Mesendoderm (in vitro differentiated cells): Measurements from ENCODE around the gene ERCC6.

Experiments
- DNase-seq: peaks from one replicate; pipeline ENCODE4 v3.0.0; 2013
- H2AK5ac ChIP-seq: 2 replicates; pipeline ENCODE4 v1.6.1; 2013; ENCODE audit warnings: low read length, inconsistent platforms
- H2BK120ac ChIP-seq: 2 replicates; pipeline ENCODE4 v1.6.1; 2013; ENCODE audit warnings: low read depth, mild to moderate bottlenecking, low read length, moderate library complexity, mixed read lengths
- H2BK15ac ChIP-seq: replicated peaks from 2 replicates; pipeline ENCODE4 v1.6.1; 2013; ENCODE audit warnings: low read depth, mild to moderate bottlenecking, moderate library complexity
- H2BK5ac ChIP-seq: 2 replicates; pipeline ENCODE4 v1.6.1; 2013; ENCODE audit warnings: low read length, inconsistent platforms
- H3K18ac ChIP-seq: 2 replicates; pipeline ENCODE4 v1.6.1; 2013; ENCODE audit warnings: mild to moderate bottlenecking, low read length, mixed read lengths
- H3K23ac ChIP-seq: one replicate; pipeline ENCODE4 v1.6.1; 2013; ENCODE audit warnings: low read length
- H3K27ac ChIP-seq: 2 replicates; pipeline ENCODE4 v1.5.1; 2013; ENCODE audit warnings: low read depth, mild to moderate bottlenecking, inconsistent platforms, low read length, moderate library complexity
- H3K27me3 ChIP-seq: 2 replicates; pipeline ENCODE4 v1.6.1; 2013; ENCODE audit warnings: low read length, control low read depth, mild to moderate bottlenecking, inconsistent platforms; ENCODE audit not compliant: insufficient read depth, poor library complexity
- H3K36me3 ChIP-seq: 2 replicates; pipeline ENCODE4 v1.6.1; 2013; ENCODE audit warnings: low read length, inconsistent platforms; ENCODE audit not compliant: control insufficient read depth, insufficient read depth
- H3K4ac ChIP-seq: one replicate; pipeline ENCODE4 v1.6.1; 2013; ENCODE audit warnings: low read depth, mild to moderate bottlenecking, low read length, moderate library complexity
- H3K4me1 ChIP-seq: 2 replicates; pipeline ENCODE4 v1.6.1; 2013; ENCODE audit warnings: low read depth, low read length, inconsistent platforms; ENCODE audit not compliant: control insufficient read depth
- H3K4me2 ChIP-seq: 2 replicates; pipeline ENCODE4 v1.6.1; 2013; ENCODE audit warnings: low read length
- H3K4me3 ChIP-seq: 2 replicates; pipeline ENCODE4 v1.5.1; 2013; ENCODE audit warnings: mild to moderate bottlenecking, low read length
- H3K56ac ChIP-seq: one replicate; pipeline ENCODE4 v1.6.1; 2013; ENCODE audit warnings: low read length
- H3K79me1 ChIP-seq: 2 replicates; pipeline ENCODE4 v1.6.1; 2013; ENCODE audit warnings: low read length, inconsistent platforms
- H3K79me2 ChIP-seq: 2 replicates; pipeline ENCODE4 v1.6.1; 2013; ENCODE audit warnings: mild to moderate bottlenecking, low read length; ENCODE audit not compliant: control insufficient read depth, insufficient read depth
- H3K9ac ChIP-seq: 2 replicates; pipeline ENCODE4 v1.6.1; 2013; ENCODE audit warnings: low read length, inconsistent platforms
- H4K5ac ChIP-seq: one replicate; pipeline ENCODE4 v1.6.1; 2013; ENCODE audit warnings: low read length
- H4K8ac ChIP-seq: one replicate; pipeline ENCODE4 v1.6.1; 2013; ENCODE audit warnings: low read depth, mild to moderate bottlenecking, control low read depth, low read length, moderate library complexity
- whole genome bisulfite sequencing: extraction: QIAGEN DNeasy Blood & Tissue Kit; methylation state at CpG from one replicate; pipeline ENCODE4 v1.1.7; 2013; ENCODE audit warnings: low lambda C conversion rate, missing lambda C conversion rate; ENCODE audit not compliant: insufficient coverage; ENCODE audit errors: extremely low coverage; 5-methylcytosine and 5-hydroxymethylcytosine counted together

Gene ERCC6

DNA sequence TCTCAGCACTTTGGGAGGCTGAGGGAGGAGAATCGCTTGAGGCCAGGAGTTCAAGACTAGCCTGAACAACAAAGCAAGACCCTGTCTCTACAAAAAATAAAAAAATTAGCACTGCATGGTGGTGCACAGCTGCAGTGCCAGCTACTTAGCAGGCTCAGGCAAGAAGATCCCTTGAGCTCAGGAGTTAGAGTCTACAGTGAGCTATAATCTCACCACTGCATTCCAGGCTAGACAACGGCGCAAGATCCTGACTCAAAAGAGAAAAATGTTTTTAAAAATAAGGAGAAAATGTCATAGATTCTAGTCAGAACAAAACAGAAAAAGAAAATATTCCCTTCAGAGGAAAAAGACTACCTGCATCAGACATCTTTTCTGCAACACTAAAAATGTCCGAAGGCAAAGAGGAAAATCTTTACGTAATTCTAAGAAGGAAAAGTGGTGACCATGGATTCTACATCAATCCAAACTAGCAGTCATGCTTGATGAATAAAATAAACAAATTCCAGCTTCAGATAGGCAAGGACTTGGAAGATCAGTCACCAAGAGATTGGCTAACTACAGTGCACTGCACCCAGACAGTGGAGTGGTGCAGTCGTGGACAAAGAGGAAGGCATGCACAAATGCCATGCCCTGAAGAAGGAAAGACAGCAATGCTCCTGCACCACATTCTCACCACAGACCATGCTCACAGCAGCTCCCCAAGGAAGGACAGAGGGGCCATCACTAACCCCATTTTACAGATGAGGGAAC is 54.3 kb downstream of the ERCC6 start:
- Histone ChIP-seq H3K18ac (no peak overlapping the region), H3K9ac (no peak overlapping the region), H3K4me1 (no peaks in the 10 kb centered on the region), H2BK5ac (no peak overlapping the region), H3K56ac (no peak overlapping the region), H4K5ac (no peak overlapping the region), H3K36me3 (no peaks in the 10 kb centered on the region), H3K27ac (no peak overlapping the region), H3K79me2 (no peaks in the 10 kb centered on the region), H2AK5ac (no peak overlapping the region), H3K4me3 (no peak overlapping the region), H3K23ac (no peak overlapping the region), H2BK15ac (no peak overlapping the region), H3K27me3 (no peaks in the 10 kb centered on the region), H3K4ac (no peak overlapping the region), H4K8ac (no peak overlapping the region), H3K4me2 (no peak overlapping the region), H2BK120ac (no peak overlapping the region), H3K79me1 (no peaks in the 10 kb centered on the region)
- no peak for DNase-seq
- no CpG with 5 or more reads among the region's 6 CpGs for WGBS

DNA sequence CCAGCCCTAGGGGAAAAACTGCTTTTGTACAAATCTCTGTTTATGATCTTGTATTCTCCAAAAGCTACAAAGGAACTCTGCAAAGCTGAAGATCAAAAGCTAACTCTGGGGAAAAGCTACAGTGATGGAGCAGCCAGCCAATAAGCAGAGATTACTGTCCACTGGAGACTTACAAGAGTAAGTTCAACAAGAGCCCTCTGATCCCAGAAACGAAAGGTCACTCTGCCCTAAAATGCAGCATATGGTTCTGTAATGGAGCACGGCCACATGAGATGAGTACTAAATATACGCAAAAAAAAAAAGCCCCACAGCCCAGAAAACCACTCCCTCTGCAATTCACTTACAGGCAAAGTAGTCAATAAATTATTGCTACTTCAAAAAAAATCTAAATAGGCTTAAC is 60.1 kb downstream of the ERCC6 start:
- no peaks in the 10 kb centered on the region for H3K4me1 ChIP-seq
- no peak overlapping the region for H3K27ac ChIP-seq
- no peak overlapping the region for H2BK120ac ChIP-seq
- no peak overlapping the region for H4K5ac ChIP-seq
- no peak overlapping the region for H3K4me2 ChIP-seq
- no peak for DNase-seq
- H3K4me3 ChIP-seq, result no peak overlapping the region
- H3K9ac ChIP-seq, result no peak overlapping the region
- H3K18ac ChIP-seq, result no peak overlapping the region
- H3K79me1 ChIP-seq, result no peaks in the 10 kb centered on the region
- no peak overlapping the region for H3K23ac ChIP-seq
- H2BK5ac ChIP-seq, result no peak overlapping the region
- no peak overlapping the region for H2BK15ac ChIP-seq
- no peaks in the 10 kb centered on the region for H3K36me3 ChIP-seq
- H3K4ac ChIP-seq, result no peak overlapping the region
- no peak overlapping the region for H4K8ac ChIP-seq
- no CpG with 5 or more reads among the region's 3 CpGs for WGBS
- no peak overlapping the region for H2AK5ac ChIP-seq
- no peaks in the 10 kb centered on the region for H3K79me2 ChIP-seq
- no peak overlapping the region for H3K56ac ChIP-seq
- no peaks in the 10 kb centered on the region for H3K27me3 ChIP-seq

DNA sequence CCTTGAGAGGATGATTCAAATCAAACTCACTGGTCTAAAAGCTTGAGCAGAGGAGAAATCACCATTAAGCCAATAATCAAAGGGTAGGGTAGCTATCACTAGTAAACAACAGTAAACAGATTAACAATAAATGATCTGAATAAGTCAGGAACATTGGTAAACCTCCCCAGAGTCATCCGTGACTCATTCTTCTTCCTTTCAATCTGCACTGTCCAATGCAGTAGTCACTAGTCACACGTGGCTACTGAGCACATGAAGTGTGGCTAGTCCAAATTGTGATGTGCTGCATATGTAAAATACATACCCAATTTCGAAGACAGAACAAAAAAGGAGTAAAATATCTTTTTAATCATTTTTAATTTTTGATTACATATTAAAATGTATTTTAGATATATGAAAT is 64.0 kb downstream of the ERCC6 start:
- WGBS, result no CpG with 5 or more reads among the region's 3 CpGs
- no peaks in the 10 kb centered on the region for H3K27me3 ChIP-seq
- H4K8ac ChIP-seq, result no peak overlapping the region
- H3K4me3 ChIP-seq, result no peak overlapping the region
- no peak overlapping the region for H3K27ac ChIP-seq
- no peaks in the 10 kb centered on the region for H3K79me1 ChIP-seq
- no peak overlapping the region for H3K56ac ChIP-seq
- H2BK15ac ChIP-seq, result no peak overlapping the region
- no peak overlapping the region for H4K5ac ChIP-seq
- H3K4ac ChIP-seq, result no peak overlapping the region
- H3K23ac ChIP-seq, result no peak overlapping the region
- no peak overlapping the region for H3K4me2 ChIP-seq
- DNase-seq, result no peak
- no peaks in the 10 kb centered on the region for H3K79me2 ChIP-seq
- no peaks in the 10 kb centered on the region for H3K36me3 ChIP-seq
- no peak overlapping the region for H2AK5ac ChIP-seq
- no peak overlapping the region for H2BK5ac ChIP-seq
- H3K4me1 ChIP-seq, result no peaks in the 10 kb centered on the region
- H3K18ac ChIP-seq, result no peak overlapping the region
- H2BK120ac ChIP-seq, result no peak overlapping the region
- no peak overlapping the region for H3K9ac ChIP-seq

DNA sequence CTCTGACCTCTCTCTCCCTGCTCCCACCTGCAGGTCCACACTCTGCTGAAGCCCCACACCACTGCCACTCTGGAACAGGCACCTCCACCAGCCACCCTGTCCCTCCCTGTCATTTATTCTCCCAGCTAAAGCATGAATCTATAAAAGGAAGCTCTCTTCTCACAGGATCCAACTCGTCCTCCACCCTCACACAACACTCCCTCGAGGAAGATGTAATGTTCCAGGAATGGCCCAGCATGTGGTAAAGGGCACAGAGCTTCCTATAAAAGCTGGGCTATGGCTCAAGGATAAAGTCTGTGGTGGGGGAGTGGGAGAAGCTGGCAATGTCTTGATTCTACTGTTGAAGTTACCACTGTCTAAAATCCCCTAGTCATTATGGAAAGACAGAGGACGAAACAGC is 67.4 kb downstream of the ERCC6 start:
- Histone ChIP-seq H2AK5ac (no peak overlapping the region), H4K5ac (no peak overlapping the region), H3K79me1 (no peaks in the 10 kb centered on the region), H3K36me3 (no peaks in the 10 kb centered on the region), H3K79me2 (no peaks in the 10 kb centered on the region), H3K9ac (no peak overlapping the region), H3K27me3 (no peaks in the 10 kb centered on the region), H2BK15ac (no peak overlapping the region), H3K4me1 (no peaks in the 10 kb centered on the region), H3K4me3 (no peak overlapping the region), H3K18ac (no peak overlapping the region), H2BK5ac (no peak overlapping the region), H3K4me2 (no peak overlapping the region), H3K27ac (no peak overlapping the region), H3K56ac (no peak overlapping the region), H2BK120ac (no peak overlapping the region), H4K8ac (no peak overlapping the region), H3K4ac (no peak overlapping the region), H3K23ac (no peak overlapping the region)
- peak; percentile 4 for DNase-seq
- no CpG with 5 or more reads among the region's 3 CpGs for WGBS

DNA sequence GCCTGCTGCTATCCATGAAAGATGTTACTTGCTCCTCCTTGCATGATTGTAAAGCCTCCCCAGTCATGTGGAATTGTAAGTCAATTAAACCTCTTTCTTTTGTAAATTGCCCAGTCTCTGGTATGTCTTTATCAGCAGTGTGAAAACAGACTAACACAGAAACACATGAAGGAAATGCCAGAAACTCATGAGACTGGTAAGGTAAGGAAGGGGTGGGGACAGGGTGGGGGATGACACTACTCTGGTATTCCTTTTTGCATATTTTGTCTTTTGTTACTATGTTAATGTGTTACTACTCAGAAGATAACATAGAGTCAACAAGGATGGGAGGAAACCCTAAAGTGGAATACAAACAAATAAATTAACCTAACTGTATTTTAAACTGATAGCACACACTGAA is 73.2 kb downstream of the ERCC6 start:
- peak; percentile 61 for DNase-seq
- Histone ChIP-seq H3K23ac (no peak overlapping the region), H3K79me2 (no peaks in the 10 kb centered on the region), H4K8ac (no peak overlapping the region), H2BK5ac (no peak overlapping the region), H3K18ac (no peak overlapping the region), H3K79me1 (no peaks in the 10 kb centered on the region), H2BK120ac (no peak overlapping the region), H3K4me3 (no peak overlapping the region), H3K4me2 (no peak overlapping the region), H4K5ac (no peak overlapping the region), H3K56ac (no peak overlapping the region), H3K27me3 (no peaks in the 10 kb centered on the region), H3K9ac (no peak overlapping the region), H2AK5ac (no peak overlapping the region), H3K4ac (no peak overlapping the region), H3K4me1 (no peaks in the 10 kb centered on the region), H2BK15ac (no peak overlapping the region), H3K27ac (no peak overlapping the region), H3K36me3 (no peaks in the 10 kb centered on the region)
